NCI-H460 (cell line): ENCODE data around the gene CDX2. TPM values are rescaled to one million over a fixed set of nuclear protein-coding genes. Genes with fewer than 3 reads are reported as not detected.
"Not testable (repeated sequence)": the region's sequence is repeated elsewhere in the genome, so short reads cannot be mapped to it uniquely, and the experiment has no call there.

Experiments used
- DNase-seq: peaks from one replicate; pipeline ENCODE4 v3.0.0-alpha.2; 2016; ENCODE audit warnings: low read depth; ENCODE audit errors: extremely low read depth
- polyA plus RNA-seq: library from polyadenylated mRNA; depleted of rRNA; stranded (reverse); fragments of >200 nt; gene quantifications from 2 replicates; pipeline ENCODE4 v1.2.3, GENCODE V29; 2014; cell fraction: nucleus; rRNA removed
- total RNA-seq: library from RNA; depleted of rRNA; stranded (reverse); fragments of >200 nt; shearing (Covaris generic); gene quantifications from 2 replicates; pipeline ENCODE4 v1.2.3, GENCODE V29; 2014; rRNA removed

Gene CDX2, protein sequence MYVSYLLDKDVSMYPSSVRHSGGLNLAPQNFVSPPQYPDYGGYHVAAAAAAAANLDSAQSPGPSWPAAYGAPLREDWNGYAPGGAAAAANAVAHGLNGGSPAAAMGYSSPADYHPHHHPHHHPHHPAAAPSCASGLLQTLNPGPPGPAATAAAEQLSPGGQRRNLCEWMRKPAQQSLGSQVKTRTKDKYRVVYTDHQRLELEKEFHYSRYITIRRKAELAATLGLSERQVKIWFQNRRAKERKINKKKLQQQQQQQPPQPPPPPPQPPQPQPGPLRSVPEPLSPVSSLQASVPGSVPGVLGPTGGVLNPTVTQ
- total RNA-seq, result not detected in 2 replicates
- not detected in 2 replicates for polyA plus RNA-seq

DNA sequence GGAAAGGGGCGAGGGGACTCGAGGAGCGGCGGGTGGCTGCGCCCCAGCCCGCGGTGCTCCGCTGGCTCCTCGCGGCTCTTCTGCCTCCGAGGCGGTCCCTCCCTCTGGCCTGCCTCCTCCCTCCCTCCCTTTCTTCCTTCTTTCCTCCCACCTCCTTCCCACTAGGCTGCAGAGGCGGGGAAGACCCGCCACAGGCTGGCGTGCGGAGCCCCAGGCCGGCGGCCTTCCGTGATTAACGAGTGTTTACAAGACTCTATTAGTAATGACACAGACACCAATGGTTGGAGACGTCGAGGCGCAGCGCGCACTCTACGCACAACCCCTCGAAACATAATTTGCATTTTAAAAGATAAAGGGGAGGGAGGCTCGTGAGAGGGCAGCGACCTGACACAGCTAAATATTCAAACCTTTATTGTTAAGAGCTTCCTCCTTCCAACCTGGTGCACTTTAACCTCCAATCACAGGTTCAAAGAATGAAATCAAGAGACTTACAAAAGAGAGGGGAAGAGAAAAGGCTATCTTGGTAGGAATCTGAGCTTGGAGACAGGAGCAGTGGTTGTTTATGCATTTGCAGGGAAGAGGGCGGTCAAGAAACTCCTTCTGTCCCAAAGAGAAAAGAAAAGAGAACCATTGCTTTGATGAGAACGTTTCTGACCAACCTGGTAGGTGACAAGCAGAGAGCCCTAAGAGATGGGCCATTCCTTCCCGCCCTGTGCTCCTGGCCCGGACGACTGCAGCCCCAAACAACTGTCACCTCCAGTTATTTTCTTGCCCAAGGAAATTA, at the start of gene CDX2:
TSS of gene CDX2 (minus strand) at position 234 of the 784 bp plus-strand sequence. CDS start 309 bp downstream, outside the sequence.
- no peak for DNase-seq

DNA sequence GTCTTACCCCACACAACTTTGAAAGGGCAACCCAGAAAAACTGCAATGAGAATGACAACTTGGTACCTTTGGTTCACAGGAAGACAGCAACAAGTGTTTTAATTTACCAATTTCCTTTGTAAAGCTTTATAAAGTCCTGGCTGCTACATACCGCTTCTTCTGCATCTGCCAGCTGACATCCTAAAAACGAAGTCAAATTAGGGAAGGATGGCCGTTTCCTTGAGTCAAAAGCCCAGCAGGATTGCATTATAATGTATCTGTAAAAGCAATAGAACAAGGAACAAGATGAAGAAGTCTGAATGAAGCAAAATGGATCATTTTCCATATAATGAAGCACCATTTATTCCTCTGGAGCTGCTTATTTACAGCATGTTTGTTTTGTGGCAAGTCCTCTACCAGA, 45.2 kb upstream of the CDX2 start:
- DNase-seq, result no peak

DNA sequence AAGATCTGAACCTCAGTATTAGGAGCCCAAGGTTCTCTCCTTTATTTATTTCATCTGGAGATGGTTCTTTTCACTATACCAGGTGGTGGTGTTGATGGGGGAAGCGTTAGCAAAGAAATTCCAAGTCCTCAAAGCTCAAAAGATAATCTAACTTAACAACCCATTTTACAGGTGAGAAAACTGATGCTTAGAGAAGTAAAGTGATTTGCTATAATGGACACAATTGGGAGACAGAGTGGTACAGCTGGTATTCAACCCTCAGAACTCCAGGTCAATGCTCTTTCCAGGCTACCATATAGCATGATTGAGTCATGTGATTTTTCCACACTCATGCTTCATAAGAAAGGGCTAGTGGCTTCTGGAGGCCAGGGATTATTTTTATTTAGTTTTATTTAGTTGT, 44.4 kb upstream of the CDX2 start:
- no peak for DNase-seq

DNA sequence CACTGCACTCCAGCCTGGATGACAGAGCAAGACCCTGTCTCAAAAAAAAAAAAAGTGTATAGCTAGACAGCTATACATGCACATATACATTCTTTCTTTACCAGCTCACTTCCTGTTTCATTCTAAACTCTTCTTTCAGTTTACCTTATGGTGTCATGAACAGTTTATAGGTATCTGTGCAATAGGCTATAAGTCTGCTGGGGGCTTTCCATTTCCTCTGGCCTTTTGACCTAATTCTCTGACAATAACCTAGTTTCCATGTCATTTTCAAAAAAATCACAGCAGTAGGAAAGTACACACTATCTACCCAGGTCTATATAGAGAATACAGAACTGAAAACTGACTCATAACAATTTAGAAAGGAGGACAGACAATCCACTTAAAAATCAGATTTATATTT, 43.8 kb upstream of the CDX2 start:
- DNase-seq, result no peak

DNA sequence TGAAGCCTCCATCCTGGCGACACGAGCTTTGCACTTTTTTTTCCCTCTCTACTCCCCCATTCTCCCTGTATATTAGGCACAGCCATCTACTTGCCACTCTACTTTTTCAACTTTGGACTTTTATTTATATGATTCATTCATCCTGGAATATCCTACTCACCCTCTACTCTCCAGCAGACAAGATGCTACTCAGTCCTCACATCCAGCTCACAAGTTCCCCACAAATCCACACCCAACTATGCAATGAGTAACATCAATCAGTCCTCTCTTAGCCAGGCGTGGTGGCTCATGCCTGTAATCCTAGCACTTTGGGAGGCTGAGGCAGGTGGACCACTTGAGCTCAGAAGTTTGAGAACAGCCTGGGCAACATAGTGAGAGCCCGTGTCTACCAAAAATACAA, 43.3 kb upstream of the CDX2 start:
- DNase-seq, result no peak

DNA sequence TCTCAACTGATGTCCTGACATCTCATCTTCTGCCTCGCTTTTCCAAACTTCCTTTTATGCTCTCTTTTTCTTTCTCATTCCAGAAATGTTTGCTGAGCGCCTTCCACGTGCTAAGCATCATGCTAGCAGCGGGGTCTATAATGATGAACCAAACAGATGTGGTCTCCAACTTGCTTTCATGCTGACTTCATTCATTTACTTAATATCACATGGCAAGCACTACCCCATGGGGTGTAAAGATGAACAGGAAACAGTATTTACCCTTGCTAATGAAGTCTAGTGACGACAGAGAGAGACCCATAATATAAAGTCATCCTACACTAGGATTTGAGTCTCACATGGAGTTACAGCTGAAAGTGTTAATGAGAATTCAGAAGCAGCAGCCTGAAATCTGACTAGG, 40.9 kb upstream of the CDX2 start:
- no peak for DNase-seq

DNA sequence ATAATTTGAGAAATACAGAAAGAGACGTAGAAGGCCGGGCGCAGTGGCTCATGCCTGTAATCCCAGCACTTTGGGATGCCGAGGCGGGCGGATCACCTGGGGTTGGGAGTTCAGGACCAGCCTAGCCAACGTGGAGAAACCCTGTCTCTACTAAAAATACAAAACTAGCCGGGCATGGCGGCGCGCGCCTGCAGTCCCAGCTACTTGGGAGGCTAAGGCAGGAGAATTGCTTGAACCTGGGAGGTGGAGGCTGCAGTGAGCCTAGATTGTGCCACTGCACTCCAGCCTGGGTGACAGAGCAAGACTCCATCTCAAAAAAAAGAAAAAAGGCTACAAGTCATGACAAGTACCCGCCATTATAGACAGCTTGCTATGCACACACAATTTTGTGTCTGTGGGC, 35.9 kb upstream of the CDX2 start:
- DNase-seq, result not testable (repeated sequence)

DNA sequence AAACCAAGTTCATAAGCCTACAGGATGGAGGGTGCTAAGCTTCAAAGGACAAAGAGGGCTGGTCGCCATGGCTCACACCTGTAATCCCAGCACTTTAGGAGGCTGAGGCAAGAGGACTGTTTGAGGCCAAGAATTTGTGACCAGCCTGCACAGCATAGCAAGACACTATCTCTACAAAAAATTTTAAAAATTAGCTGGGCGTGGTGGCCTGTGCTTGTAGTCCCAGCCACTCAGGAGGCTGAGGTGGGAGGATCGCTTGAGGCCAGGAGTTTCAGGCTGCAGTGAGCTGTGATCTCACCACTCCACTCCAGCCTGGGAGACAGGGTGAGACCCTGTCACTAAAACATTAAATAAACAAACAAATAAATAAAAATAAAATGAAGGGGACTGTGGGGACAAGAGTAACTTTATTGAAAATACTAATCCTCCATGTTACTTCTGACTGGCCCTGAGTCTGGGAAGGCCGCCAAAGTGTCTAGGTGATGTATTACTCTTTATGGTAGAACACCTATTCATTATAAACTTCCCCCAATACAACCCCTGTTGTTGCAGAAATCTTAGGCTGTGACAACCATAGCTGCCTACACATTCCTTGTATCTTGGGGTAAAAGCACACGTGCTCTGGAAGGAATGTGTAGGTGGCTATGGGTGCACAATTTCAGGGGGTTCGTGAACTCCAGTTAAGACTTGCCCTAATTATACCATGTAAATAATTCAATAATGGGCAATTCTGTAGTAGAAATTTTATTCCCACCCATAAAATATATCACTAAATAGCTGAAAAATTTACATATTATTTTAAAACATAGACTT, 34.0 kb upstream of the CDX2 start:
- no peak for DNase-seq

DNA sequence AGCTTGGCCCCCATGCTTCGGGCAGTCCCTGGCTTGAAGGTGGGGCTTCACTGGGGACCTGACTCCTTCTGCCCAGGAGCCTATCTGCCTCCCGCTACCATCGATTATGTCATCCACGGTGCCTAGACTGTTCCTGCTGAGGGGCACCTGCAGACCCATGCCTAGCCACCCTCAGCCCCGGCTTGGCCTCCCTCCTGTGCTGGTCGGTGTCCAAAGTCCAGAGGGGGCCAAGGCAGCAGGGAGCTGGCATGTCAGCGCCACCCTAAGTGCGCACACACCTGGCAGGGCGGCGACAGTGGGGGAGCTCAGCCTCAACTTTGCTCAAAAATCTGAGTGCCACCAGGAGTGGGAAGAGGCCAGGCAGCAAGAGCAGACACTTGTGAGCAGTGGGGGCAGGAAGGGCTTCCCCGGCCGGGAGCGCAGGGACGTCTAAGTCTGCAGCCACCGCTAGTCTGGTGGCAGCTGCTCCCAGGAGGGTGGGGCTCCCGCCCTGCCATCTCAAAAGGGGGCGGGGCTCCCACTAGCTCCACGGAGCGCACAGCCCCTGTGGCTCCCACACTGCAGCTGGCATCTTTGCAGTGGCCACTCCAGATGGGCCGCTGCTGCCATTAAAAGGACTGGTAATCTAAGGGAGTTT, 32.8 kb upstream of the CDX2 start:
- no peak for DNase-seq

DNA sequence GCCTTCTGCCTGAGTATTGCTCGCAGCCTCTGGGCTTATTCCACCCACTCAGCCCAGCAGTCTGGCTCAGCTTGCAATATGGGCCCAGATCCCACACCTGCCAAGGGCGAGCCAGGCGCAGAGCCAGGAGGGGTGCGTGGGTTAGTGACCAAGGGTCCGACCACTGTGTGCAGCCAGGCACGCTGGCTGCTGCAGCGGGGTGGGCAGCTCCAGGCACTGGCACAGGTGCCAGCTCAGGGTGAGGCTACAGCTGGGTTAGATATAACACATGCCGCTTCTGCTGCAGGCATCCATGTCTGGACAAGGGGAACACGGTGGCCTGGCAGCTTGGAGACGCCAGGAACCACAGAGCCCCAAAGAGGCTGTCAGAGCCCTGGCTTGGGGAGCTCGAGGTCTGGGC, 31.9 kb upstream of the CDX2 start:
- no peak for DNase-seq

DNA sequence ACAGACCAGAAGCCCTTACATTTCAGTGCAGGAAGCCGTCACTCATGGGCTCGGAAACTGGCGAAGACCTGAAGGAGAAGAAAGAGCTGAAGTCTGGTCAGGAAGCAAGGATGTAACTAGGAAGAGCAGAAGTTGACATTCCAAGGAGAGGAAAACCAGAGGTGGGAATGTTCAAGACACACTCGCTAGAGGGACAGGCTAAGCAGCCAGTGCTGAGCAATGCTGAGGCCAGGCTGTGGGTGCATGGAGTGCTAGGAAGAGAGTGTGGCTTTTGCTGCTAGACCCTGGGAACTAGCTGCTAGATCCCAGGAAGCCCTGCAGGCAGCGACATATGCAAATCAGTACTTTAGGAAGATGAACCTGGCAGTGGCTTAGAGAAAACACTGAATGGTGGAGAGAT, 31.5 kb upstream of the CDX2 start:
- DNase-seq, result no peak

DNA sequence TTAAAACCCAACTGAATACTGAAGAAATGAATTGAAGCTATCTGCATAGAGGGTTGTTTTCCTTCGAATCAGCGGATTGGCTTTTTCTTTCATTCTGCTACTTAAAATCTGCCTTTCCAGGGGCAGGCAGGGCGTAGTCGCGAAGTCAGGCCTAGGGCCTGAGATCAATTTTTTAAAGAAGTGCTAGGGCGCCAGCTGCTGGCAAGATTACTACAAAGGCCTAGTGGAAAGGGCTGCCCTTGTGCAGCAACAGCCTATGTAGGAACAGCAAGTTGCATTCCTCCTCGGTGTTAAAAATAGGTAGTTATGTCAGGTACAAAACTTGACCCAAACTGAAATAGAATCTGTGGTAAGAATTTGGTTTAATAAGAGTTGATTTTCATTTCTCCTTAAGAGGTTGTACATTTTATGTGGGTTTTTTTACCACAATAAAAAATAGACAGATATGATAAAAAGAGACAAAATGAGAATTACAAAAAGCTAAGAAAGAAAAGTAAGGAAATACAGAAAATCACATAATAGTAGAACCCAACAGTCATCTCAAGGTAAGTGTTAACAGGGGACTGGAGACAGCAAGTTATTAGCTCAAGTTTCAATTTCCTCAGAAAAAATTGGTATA, 28.9 kb upstream of the CDX2 start:
- peak; percentile 65 for DNase-seq

DNA sequence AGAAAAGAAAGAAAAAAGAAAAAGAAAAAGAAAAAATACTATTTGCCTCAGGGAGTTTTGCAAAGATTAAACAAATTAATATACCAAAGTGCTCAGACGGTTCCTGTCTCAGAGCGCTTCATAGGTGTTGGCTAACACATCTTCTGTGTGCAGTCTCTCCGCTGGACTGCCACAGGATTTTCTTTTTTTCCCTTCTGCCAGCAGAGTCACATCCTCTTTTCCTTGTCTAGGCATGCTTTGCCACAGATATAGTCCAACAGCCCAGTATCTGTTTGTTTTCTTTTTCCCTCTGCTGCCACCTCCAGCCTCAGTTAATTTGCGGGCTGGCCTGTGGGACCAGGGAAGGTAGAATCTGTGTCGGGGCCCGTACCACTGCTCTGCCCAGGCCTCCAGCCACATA, 22.8 kb upstream of the CDX2 start:
- DNase-seq, result no peak

DNA sequence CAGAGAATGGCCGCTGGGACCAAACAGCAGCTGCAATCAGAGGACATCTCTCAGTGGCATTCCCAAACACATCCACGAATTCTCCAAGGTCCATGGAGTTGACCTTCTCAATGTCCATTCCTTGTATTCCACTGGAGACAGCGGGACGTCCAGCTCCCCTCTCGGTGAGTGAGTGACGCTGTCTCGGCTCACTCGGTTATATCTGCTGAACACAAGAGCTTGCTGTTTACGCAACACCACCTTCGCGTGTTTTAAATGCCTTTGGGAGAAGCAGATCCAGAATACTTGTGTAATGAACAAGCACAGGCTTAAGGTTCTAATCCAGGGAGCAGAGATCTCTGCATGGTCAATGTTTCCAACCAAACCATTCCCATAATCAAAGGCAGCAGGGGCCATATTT, 19.4 kb upstream of the CDX2 start, which contains the start of gene URAD:
TSS of gene URAD (minus strand) at position 174 of the 400 bp plus-strand sequence. CDS start at position 118, 56 bp downstream.
- no peak for DNase-seq

DNA sequence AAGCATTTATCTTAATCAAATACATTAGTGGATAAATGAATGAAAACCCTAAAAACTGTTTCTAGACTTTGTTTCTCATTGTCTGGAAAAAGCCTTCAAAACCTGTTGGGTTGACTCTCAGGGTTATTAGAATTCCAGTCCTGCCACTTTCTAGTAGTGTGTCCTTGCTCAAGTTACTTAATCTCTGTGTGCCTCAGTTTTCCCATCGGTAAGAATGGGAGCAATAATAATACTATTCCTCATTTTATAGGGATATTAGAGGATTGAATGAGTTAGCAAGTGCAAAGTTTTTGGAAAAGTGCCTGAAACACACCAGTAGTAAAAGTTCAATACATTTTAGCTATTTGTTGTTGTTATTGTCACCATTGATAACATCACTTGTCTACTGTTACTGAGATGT, 16.5 kb upstream of the CDX2 start:
- no peak for DNase-seq

DNA sequence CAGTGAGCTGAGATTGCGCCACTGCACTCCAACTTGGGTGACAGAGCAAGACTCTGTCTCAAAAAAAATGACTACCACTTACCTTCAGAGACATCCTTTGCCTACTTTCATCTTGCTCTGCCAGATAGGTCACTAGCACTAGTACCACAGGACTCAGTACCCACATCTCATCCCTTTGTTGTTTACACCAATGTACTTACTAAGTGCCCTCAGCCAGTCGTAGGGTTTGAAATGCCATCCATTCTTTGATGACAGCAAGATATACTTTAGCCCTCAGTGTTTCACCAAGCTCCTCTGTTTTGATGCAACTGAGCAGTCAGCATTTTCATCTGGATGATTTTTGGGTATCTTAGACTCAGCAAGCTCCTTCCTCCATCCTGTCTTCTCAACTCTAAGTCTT, 13.2 kb upstream of the CDX2 start:
- no peak for DNase-seq

DNA sequence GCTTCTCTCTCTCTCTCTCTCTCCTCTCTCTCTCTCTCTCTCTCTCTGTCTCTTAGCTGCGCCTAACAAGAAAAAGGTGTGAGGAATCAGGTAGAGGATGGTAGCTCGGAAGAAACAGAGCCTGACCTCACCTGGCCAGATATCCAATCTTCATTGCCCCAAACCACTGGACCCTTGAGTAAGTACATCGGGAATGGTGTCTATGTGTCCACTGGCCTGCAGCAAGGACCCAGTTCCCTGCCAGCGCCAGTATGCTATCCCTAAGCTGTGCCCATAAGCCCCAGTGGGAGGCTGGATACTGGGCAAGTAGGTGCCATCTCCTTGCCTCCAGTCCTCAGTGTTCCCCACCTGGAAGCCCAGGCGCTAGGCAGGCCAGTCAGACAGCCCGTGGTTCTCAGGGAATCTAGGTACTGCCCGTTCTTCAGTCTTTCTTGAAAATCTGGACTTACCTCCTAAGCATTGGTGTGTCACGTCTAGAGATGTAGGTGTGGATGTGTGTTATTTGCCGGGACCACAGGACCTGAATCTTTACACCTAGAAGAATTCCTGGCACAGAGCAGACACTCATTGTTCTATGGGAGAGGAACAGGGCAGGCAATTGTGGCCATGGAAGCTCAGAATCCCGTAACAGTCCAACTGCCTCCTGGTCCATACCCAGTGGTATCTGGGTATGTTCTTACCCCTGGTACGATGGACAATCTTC, 12.0 kb upstream of the CDX2 start:
- no peak for DNase-seq

DNA sequence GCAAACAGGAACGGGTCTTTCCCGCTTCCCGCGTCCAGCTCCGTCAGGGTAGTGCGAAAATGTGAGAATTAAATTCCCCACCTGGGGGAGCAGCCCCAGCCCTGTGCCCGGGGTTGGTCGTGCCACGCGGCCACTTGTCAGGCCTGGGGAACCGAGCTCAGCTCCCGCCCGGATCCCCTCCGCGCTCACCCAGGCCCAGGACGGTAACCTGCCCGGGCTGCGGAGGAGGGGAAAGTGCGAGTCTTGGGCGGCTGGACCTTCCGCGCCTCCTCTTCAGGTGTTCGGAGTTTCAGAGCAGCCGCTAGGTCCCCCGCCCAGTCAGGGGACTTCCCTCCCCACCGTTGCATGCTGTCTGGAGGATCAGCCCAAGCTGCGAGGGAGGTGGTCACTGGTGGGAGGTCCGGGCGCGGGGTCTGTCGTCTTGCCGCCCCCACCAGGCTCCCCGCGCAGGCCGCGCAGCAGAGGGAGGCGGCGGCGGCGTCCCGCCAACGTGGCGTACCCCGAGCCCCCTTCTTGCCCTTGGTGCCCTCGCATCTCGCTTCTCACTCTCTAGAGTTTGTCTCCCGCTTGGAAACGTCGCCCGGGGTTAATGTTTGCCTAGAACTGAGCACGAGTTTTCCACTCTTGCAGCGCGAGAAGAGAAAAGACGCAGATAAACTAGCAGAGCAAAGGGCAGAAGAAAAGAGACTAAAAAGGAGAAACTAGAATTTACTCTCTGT, 11.3 kb upstream of the CDX2 start:
- DNase-seq, result no peak

DNA sequence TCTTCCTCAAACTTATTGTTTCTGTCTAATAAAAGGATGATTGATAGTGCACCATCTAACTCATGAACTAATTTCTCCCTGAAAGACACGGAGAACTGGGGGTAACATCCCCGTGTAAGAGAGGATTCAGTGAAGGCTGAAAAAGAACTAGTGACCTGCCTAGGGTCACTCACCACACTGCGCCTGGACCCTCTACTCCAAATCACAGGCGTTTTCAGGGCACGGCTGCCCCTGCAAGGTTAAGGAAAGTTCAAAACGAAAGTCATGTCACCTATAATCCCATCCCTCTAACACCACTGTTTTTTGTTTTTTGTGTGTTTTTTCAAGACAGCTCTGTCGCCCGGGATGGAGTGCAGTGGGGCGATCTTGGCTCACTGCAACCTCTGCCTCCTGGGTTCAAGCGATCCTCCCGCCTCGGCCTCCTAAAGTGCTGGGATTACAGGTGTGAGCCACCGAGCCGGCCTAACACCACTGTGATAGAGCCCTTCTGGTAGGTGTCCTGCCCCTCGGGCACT, 10.7 kb upstream of the CDX2 start:
- no peak for DNase-seq
